ENCODE measurements around the gene H1-8.

H1-8 gene

GRCh38 chr3:129555153-129555550 lies 12.2 kb downstream of the H1-8 start:
- in situ Hi-C loops (cut with MboI; ENCODE audit: low sequenced_read_pairs) = no loop called here

- in situ Hi-C loops (cut with MboI; ENCODE audit: low sequenced_read_pairs) = no loop called here
Observed at GRCh38 chr3:129555616-129556357, 12.8 kb downstream of the H1-8 start.

- in situ Hi-C loops (cut with MboI; ENCODE audit: low sequenced_read_pairs) = no loop called here
Observed at GRCh38 chr3:129556358-129556695, 13.4 kb downstream of the H1-8 start.

- in situ Hi-C loops (cut with MboI; ENCODE audit: low sequenced_read_pairs) = no loop called here
Observed at GRCh38 chr3:129556890-129557547, 14.0 kb downstream of the H1-8 start.

GRCh38 chr3:129557548-129557894 lies 14.5 kb downstream of the H1-8 start:
- in situ Hi-C loops (cut with MboI; ENCODE audit: low sequenced_read_pairs) = no loop called here

GRCh38 chr3:129558081-129558771 lies 15.3 kb downstream of the H1-8 start:
- in situ Hi-C loops (cut with MboI; ENCODE audit: low sequenced_read_pairs) = no loop called here

GRCh38 chr3:129558772-129559564 lies 16.0 kb downstream of the H1-8 start:
- in situ Hi-C loops (cut with MboI; ENCODE audit: low sequenced_read_pairs) = no loop called here

- in situ Hi-C loops (cut with MboI; ENCODE audit: low sequenced_read_pairs) = no loop called here
Observed at GRCh38 chr3:129559565-129560079, 16.6 kb downstream of the H1-8 start.

- in situ Hi-C loops (cut with MboI; ENCODE audit: low sequenced_read_pairs) = no loop called here
Observed at GRCh38 chr3:129560269-129560787, 17.4 kb downstream of the H1-8 start.

GRCh38 chr3:129560911-129561594 lies 18.1 kb downstream of the H1-8 start:
- in situ Hi-C loops (cut with MboI; ENCODE audit: low sequenced_read_pairs) = no loop called here

GRCh38 chr3:129561619-129562248 lies 18.8 kb downstream of the H1-8 start:
- in situ Hi-C loops (cut with MboI; ENCODE audit: low sequenced_read_pairs) = no loop called here

- in situ Hi-C loops (cut with MboI; ENCODE audit: low sequenced_read_pairs) = no loop called here
Observed at GRCh38 chr3:129562803-129563202, 19.8 kb downstream of the H1-8 start.

- in situ Hi-C loops (cut with MboI; ENCODE audit: low sequenced_read_pairs) = no loop called here
Observed at GRCh38 chr3:129563332-129563731, 20.4 kb downstream of the H1-8 start.

GRCh38 chr3:129563850-129564535 lies 21.0 kb downstream of the H1-8 start:
- in situ Hi-C loops (cut with MboI; ENCODE audit: low sequenced_read_pairs) = no loop called here

GRCh38 chr3:129564981-129565644 lies 22.1 kb downstream of the H1-8 start:
- in situ Hi-C loops (cut with MboI; ENCODE audit: low sequenced_read_pairs) = no loop called here

- in situ Hi-C loops (cut with MboI; ENCODE audit: low sequenced_read_pairs) = no loop called here
Observed at GRCh38 chr3:129565902-129566301, 22.9 kb downstream of the H1-8 start.

- in situ Hi-C loops (cut with MboI; ENCODE audit: low sequenced_read_pairs) = no loop called here
Observed at GRCh38 chr3:129567176-129567705, 24.3 kb downstream of the H1-8 start.

GRCh38 chr3:129567939-129568338 lies 25.0 kb downstream of the H1-8 start:
- in situ Hi-C loops (cut with MboI; ENCODE audit: low sequenced_read_pairs) = no loop called here

GRCh38 chr3:129569856-129570255 lies 26.9 kb downstream of the H1-8 start:
- in situ Hi-C loops (cut with MboI; ENCODE audit: low sequenced_read_pairs) = no loop called here

All from HL-60/S4 treated with retinoic acid at 250 ng/mL for 4 days and 3 days (cell line).